Spleen (tissue), 11 donors: Measurements from ENCODE around the gene CSRP2. TPM values are rescaled to one million over a fixed set of nuclear protein-coding genes. Genes with fewer than 3 reads are reported as not detected.

Experiments used
- DNase-seq: peaks from one replicate; pipeline ENCODE4 v3.0.0-alpha.2; 2020
- H3K27ac ChIP-seq, 8 donors: fragments of 200-600 bp; sonication (generic) in 7 of 8; 1 replicate in 4 of 8; 2 replicates in 4 of 8; pipeline versions ENCODE4 v1.5.0 to v1.8.0; 2016 to 2021; ENCODE audit warnings: inconsistent platforms in 4 of 8, mild to moderate bottlenecking in 4 of 8, moderate library complexity in 1 of 8
- H3K27me3 ChIP-seq, 7 donors: fragments of 200-600 bp; sonication (generic) in 6 of 7; replicated peaks in 1 of 7; 1 replicate in 4 of 7; 2 replicates in 3 of 7; pipeline versions ENCODE4 v1.5.0 to v1.8.0; 2016 to 2021; ENCODE audit warnings: inconsistent platforms in 3 of 7, mild to moderate bottlenecking in 1 of 7
- H3K36me3 ChIP-seq, 6 donors: fragments of 200-600 bp; sonication (generic) in 5 of 6; 1 replicate in 4 of 6; 2 replicates in 2 of 6; pipeline versions ENCODE4 v1.5.0 to v1.8.0; 2016 to 2021; ENCODE audit warnings: inconsistent platforms in 2 of 6
- H3K4me1 ChIP-seq, 6 donors: fragments of 200-600 bp; sonication (generic) in 5 of 6; 1 replicate in 3 of 6; 2 replicates in 3 of 6; pipeline versions ENCODE4 v1.5.0 to v1.8.0; 2016 to 2021; ENCODE audit warnings: inconsistent platforms in 3 of 6
- H3K4me3 ChIP-seq, 8 donors: fragments of 200-600 bp; sonication (generic) in 7 of 8; 1 replicate in 4 of 8; 2 replicates in 4 of 8; pipeline versions ENCODE4 v1.5.0 to v1.8.0; 2016 to 2021; ENCODE audit warnings: inconsistent platforms in 4 of 8, mild to moderate bottlenecking in 4 of 8, moderate library complexity in 2 of 8
- H3K9me3 ChIP-seq, 8 donors: fragments of 200-600 bp; sonication (generic) in 7 of 8; 1 replicate in 4 of 8; 2 replicates in 4 of 8; pipeline versions ENCODE4 v1.5.0 to v1.8.0; 2016 to 2021; ENCODE audit warnings: inconsistent platforms in 4 of 8
- POLR2A ChIP-seq, 3 donors: fragments of 450-650 bp; IDR thresholded peaks; one replicate each; pipeline ENCODE4 v1.5.1; 2017; ENCODE audit warnings: antibody characterized with exemption in 3 of 3, mild to moderate bottlenecking in 1 of 3
- POLR2AphosphoS5 ChIP-seq, 3 donors: sonication (generic); formaldehyde crosslinking; IDR thresholded peaks; one replicate each; pipeline ENCODE4 v1.5.1; 2017; ENCODE audit warnings: antibody characterized with exemption in 3 of 3
- WGBS, 5 donors: extraction: QIAGEN DNeasy Blood & Tissue Kit in 3 of 5; methylation state at CpG; one replicate each; pipeline versions ENCODE4 v1.1.5 to v1.1.7; 2013 to 2018; 5-methylcytosine and 5-hydroxymethylcytosine counted together
- intact Hi-C: fragments of 100-400 bp; cut with DNase I; formaldehyde crosslinking; loops from one replicate; pipeline ENCODE4 v1.15.0; 2023; ENCODE audit warnings: low total_unique reads
- polyA plus RNA-seq, 3 donors: library from polyadenylated mRNA; stranded (reverse); fragments of 200-250 nt; gene quantifications; one replicate each; pipeline ENCODE4 v1.2.1, GENCODE V29; 2013
- total RNA-seq, 7 donors: library from RNA; depleted of rRNA in 3 of 7; stranded (reverse); fragments of >200 nt in 3 of 7; fragmentation: NEBNext Ultra II Directional in 4 of 7; extraction: Animal tissue kit (Norgen Biotek cat#: 25700) in 4 of 7; gene quantifications; one replicate each; pipeline versions ENCODE4 v1.1.0 to v1.2.1, GENCODE V29; 2016 to 2021
- TF ChIP-seq, protein P1 (sequence below), 11 experiments: fragments of 200-600 bp in 7 of 11; fragments of 450-650 bp in 4 of 11; sonication (generic) in 4 of 11; IDR thresholded peaks in 8 of 11; conservative IDR thresholded peaks in 3 of 11; 1 replicate in 7 of 11; 2 replicates in 4 of 11; pipeline versions ENCODE4 v1.4.0 to v1.8.0; 2016 to 2021; ENCODE audit warnings: antibody characterized with exemption in 11 of 11, inconsistent platforms in 4 of 11, mild to moderate bottlenecking in 1 of 11
- donor health status: healthy with polysubstance abuse.
- donor health status: DM: no; HTN: no; CAD: no; lungs with moderate emphysema.
- donor health status: DM: no; HTN: no; CAD: no.
- donor health status: Bipolar disorder and iron deficiency.
- donor health status: healthy.
- donor health status: DM: no; HTN: no; CAD: no.
- donor health status: DM: yes; HTN: yes; CAD: no.

Gene CSRP2
- total and polyA plus RNA-seq, 10 donors = 8.9 to 38.6 (median 19.6) TPM

DNA sequence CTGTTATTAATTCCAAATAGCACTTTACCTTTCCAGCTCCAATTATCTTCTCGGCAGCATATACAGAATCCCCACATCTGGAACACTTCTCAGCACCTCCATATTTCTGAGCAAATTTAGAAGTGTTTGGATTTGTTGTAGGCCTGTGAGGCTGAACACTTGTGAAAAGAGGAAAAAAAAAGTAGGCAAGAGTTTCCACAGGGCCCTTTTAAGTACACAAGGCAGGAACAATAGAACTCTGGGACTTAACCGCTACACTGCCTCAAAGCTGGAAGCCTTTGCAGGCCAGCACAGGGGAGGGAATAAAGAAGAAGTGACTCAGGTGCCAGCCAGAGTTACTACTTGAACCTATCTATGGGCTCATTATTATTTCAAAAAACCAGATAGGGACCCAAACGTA is 18.6 kb downstream of the CSRP2 start:
- WGBS, 5 donors = 83 to 95% (median 91%) methylated on average over 3 of the region's 3 CpGs
- H3K27ac ChIP-seq = no peak overlapping the region
- TF ChIP-seq POLR2AphosphoS5 (IDR thresholded peaks at IDR 0.05) (no peak), POLR2A (IDR thresholded peaks at IDR 0.05) (no peak)
- TF ChIP-seq, protein P1, sequence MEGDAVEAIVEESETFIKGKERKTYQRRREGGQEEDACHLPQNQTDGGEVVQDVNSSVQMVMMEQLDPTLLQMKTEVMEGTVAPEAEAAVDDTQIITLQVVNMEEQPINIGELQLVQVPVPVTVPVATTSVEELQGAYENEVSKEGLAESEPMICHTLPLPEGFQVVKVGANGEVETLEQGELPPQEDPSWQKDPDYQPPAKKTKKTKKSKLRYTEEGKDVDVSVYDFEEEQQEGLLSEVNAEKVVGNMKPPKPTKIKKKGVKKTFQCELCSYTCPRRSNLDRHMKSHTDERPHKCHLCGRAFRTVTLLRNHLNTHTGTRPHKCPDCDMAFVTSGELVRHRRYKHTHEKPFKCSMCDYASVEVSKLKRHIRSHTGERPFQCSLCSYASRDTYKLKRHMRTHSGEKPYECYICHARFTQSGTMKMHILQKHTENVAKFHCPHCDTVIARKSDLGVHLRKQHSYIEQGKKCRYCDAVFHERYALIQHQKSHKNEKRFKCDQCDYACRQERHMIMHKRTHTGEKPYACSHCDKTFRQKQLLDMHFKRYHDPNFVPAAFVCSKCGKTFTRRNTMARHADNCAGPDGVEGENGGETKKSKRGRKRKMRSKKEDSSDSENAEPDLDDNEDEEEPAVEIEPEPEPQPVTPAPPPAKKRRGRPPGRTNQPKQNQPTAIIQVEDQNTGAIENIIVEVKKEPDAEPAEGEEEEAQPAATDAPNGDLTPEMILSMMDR (IDR thresholded peaks at IDR 0.05 in 8 of 11, conservative IDR thresholded peaks at IDR 0.05 in 3 of 11) = no peak
- no peak overlapping the region for H3K4me3 ChIP-seq
- DNase-seq = no peak
- H3K36me3 ChIP-seq = peaks cover 0 to 30% (median 4%) of the 10 kb centered on the region in 6 donors
- no peaks in the 10 kb centered on the region for H3K27me3 ChIP-seq
- peaks cover 0 to 12% (median 9%) of the 10 kb centered on the region in 8 donors for H3K9me3 ChIP-seq
- intact Hi-C loops = no loop called here
- H3K4me1 ChIP-seq = no peaks in the 10 kb centered on the region

DNA sequence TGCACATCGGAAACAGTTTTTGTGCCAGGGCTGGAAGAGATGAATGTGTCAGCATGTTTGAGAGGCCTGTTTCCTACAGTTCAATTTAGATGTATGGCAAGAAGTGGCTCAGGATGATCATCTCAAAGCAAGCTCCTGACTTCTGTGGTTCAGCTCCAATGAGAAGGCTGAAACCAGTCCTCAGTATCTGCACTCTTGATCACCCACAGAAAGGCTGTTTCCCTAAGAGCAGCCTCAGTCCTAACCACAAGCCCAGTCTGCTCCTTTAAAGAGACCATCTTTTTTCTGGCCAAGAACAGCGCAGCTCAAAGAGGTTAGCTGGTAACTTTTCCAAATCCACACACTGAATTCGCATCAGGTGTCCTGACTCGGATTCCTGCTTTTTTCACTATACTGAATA is 19.2 kb downstream of the CSRP2 start:
- Histone ChIP-seq H3K9me3 (peaks cover 0 to 12% (median 9%) of the 10 kb centered on the region in 8 donors), H3K4me3 (no peak overlapping the region), H3K27ac (no peak overlapping the region), H3K36me3 (peaks cover 0 to 35% (median 4%) of the 10 kb centered on the region in 6 donors), H3K27me3 (no peaks in the 10 kb centered on the region), H3K4me1 (no peaks in the 10 kb centered on the region)
- DNase-seq = no peak
- TF ChIP-seq POLR2A (IDR thresholded peaks at IDR 0.05) = no peak
- TF ChIP-seq POLR2AphosphoS5 (IDR thresholded peaks at IDR 0.05) = no peak
- TF ChIP-seq, protein P1 (IDR thresholded peaks at IDR 0.05 in 8 of 11, conservative IDR thresholded peaks at IDR 0.05 in 3 of 11) = no peak
- intact Hi-C loops = no loop called here
- WGBS, 5 donors = 45 to 69% (median 50%) methylated on average over 4 of the region's 4 CpGs

DNA sequence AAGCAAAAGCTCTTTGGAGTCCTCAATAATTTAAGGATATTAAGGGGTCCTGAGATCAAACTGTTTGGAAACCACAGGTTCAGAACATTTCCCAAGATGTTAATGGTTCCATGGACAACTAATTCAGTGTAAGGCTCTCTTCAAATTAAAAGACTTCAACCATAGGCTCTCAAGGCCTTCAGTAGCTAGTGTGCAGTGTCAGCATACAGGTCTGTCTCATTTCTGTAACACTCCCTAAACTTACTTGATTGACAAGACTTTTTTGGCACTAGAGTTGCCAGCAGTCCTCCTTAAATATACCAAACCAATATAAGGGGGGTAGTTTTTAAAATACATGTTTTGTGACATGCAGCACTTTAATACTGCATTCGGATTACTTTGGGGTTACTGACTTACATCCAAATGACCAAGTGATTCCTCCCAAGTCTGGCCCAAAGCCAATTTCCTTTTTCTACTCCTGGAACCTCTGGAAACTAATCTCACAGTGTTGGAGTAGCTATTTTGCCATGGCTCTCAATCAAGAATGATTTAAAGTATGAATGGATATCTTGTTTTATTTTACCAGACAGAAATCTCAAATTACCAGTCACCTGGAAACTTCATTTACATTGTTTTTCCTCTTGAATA is 22.7 kb downstream of the CSRP2 start:
- TF ChIP-seq POLR2A (IDR thresholded peaks at IDR 0.05) (no peak), POLR2AphosphoS5 (IDR thresholded peaks at IDR 0.05) (no peak)
- TF ChIP-seq, protein P1 (IDR thresholded peaks at IDR 0.05 in 8 of 11, conservative IDR thresholded peaks at IDR 0.05 in 3 of 11) = no peak
- intact Hi-C loops = no loop called here
- H3K4me3 ChIP-seq = no peak overlapping the region
- 80 to 95% (median 84%) methylated on average over 1 of the region's 1 CpG for WGBS, 5 donors
- peaks cover 0 to 61% (median 12%) of the 10 kb centered on the region in 6 donors for H3K36me3 ChIP-seq
- DNase-seq = no peak
- H3K27ac ChIP-seq = no peak overlapping the region
- H3K9me3 ChIP-seq = peaks cover 0 to 12% (median 9%) of the 10 kb centered on the region in 8 donors
- no peaks in the 10 kb centered on the region for H3K27me3 ChIP-seq
- H3K4me1 ChIP-seq = no peaks in the 10 kb centered on the region

DNA sequence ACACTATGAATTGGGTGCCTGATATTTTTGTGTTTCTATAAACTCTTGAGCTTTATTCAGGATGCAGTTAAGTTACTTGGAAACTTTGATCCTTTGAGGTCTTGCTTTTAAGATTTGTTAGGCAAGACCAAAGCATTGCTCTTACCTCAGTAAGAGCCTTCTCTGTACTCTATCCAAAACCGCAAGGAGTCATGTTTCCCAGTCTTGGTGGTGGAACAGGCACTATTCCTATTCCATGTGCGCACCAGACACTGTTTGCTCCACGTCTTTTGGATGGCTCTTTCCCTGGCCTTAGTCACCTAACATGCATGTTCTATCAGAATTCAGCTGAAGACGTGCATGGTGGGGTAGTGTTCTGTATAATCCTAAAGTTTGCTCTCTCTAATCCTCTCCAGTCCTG is 23.5 kb downstream of the CSRP2 start:
- no peak overlapping the region for H3K4me3 ChIP-seq
- intact Hi-C loops = no loop called here
- DNase-seq = no peak
- peaks cover 0 to 70% (median 21%) of the 10 kb centered on the region in 6 donors for H3K36me3 ChIP-seq
- no peak for TF ChIP-seq POLR2A (IDR thresholded peaks at IDR 0.05)
- TF ChIP-seq, protein P1 (IDR thresholded peaks at IDR 0.05 in 8 of 11, conservative IDR thresholded peaks at IDR 0.05 in 3 of 11) = no peak
- TF ChIP-seq POLR2AphosphoS5 (IDR thresholded peaks at IDR 0.05) = no peak
- no peaks in the 10 kb centered on the region for H3K27me3 ChIP-seq
- H3K9me3 ChIP-seq = peaks cover 0 to 12% (median 9%) of the 10 kb centered on the region in 8 donors
- no peaks in the 10 kb centered on the region for H3K4me1 ChIP-seq
- no peak overlapping the region for H3K27ac ChIP-seq
- 95 to 99% (median 96%) methylated on average over 4 of the region's 4 CpGs for WGBS, 5 donors
